ENCODE results near the gene BBS7.

BBS7 gene

DNA sequence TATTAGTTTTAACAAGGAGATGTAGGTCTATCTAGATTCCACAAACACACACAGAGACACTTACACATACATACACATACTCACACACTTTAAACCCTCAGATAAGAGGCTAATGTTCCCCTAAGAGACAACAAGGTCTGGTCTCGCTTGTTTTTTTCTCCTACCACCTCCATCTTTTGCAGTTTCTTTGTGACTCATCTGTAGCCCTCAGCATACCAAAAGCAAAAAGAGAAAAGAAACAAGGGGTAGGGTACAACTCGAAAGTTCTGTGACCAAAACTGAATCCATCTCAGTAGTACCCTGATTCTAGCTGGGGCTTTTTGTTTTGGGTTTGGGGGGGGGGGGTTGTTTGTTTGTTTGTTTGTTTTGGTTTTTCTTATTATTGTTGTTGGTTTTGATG, 81.4 kb downstream of the BBS7 start:
- no peak overlapping the region for H3K9ac ChIP-seq (ENCODE audit: low read depth, low read length, poor library complexity, severe bottlenecking)
- no peak overlapping the region for H2AFZ ChIP-seq (ENCODE audit: low read length)
- H3F3A ChIP-seq (ENCODE audit: low read depth), result no peaks in the 10 kb centered on the region
- no peak overlapping the region for H3K4me3 ChIP-seq (ENCODE audit: low read length, poor library complexity, severe bottlenecking)
- H3K4me1 ChIP-seq (ENCODE audit: insufficient read depth, low read length, poor library complexity, severe bottlenecking), result no peaks in the 10 kb centered on the region
- H3K9me2 ChIP-seq (replicated peaks; ENCODE audit: low read depth, low read length), result no peaks in the 10 kb centered on the region
- no peaks in the 10 kb centered on the region for H4K20me1 ChIP-seq (ENCODE audit: insufficient read depth, low read length, poor library complexity, severe bottlenecking)
- no peak overlapping the region for H3K4me2 ChIP-seq (ENCODE audit: low read depth, low read length, poor library complexity, severe bottlenecking)
- TF ChIP-seq, protein P1, sequence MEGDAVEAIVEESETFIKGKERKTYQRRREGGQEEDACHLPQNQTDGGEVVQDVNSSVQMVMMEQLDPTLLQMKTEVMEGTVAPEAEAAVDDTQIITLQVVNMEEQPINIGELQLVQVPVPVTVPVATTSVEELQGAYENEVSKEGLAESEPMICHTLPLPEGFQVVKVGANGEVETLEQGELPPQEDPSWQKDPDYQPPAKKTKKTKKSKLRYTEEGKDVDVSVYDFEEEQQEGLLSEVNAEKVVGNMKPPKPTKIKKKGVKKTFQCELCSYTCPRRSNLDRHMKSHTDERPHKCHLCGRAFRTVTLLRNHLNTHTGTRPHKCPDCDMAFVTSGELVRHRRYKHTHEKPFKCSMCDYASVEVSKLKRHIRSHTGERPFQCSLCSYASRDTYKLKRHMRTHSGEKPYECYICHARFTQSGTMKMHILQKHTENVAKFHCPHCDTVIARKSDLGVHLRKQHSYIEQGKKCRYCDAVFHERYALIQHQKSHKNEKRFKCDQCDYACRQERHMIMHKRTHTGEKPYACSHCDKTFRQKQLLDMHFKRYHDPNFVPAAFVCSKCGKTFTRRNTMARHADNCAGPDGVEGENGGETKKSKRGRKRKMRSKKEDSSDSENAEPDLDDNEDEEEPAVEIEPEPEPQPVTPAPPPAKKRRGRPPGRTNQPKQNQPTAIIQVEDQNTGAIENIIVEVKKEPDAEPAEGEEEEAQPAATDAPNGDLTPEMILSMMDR (conservative IDR thresholded peaks at IDR 0.05; ENCODE audit: low read length), result no peak
- TF ChIP-seq EZH2phosphoT487 (IDR thresholded peaks at IDR 0.05; ENCODE audit: borderline replicate concordance), result no peak
- H3K27me3 ChIP-seq (ENCODE audit: insufficient read depth, low read length, poor library complexity, severe bottlenecking), result peaks cover 4% of the 10 kb centered on the region
- no peaks in the 10 kb centered on the region for H3K9me3 ChIP-seq (ENCODE audit: insufficient read depth, low read depth, low read length)
- no peaks in the 10 kb centered on the region for H3K79me2 ChIP-seq (ENCODE audit: insufficient read depth, low read length)
- no peaks in the 10 kb centered on the region for H3K36me3 ChIP-seq (ENCODE audit: insufficient read depth, low read length)

DNA sequence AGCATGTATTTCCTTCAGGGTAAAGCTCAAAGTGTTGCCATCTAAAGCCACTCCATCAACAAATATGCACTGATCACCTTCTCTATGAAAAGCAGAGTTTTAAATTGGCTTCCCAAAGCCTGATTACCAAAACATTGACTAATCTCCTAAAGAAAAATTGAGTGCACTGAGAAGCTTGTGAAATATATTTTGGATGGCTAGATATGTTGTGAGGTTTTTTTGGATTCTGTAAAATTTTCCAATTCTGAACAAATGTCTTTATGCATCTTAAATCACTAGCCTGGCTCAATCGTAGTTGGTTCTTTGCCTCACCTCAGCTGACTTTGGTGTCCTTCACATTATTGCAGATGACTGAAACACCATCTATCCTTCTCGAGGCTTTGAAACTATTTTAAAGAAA, 84.1 kb downstream of the BBS7 start:
- Histone ChIP-seq H3K36me3 (ENCODE audit: insufficient read depth, low read length) (no peaks in the 10 kb centered on the region), H3K4me3 (ENCODE audit: low read length, poor library complexity, severe bottlenecking) (no peak overlapping the region), H3K4me2 (ENCODE audit: low read depth, low read length, poor library complexity, severe bottlenecking) (no peak overlapping the region), H3K27me3 (ENCODE audit: insufficient read depth, low read length, poor library complexity, severe bottlenecking) (peaks cover 3% of the 10 kb centered on the region), H3K9me2 (replicated peaks; ENCODE audit: low read depth, low read length) (no peaks in the 10 kb centered on the region), H3K79me2 (ENCODE audit: insufficient read depth, low read length) (no peaks in the 10 kb centered on the region), H3K4me1 (ENCODE audit: insufficient read depth, low read length, poor library complexity, severe bottlenecking) (no peaks in the 10 kb centered on the region), H4K20me1 (ENCODE audit: insufficient read depth, low read length, poor library complexity, severe bottlenecking) (no peaks in the 10 kb centered on the region), H2AFZ (ENCODE audit: low read length) (no peak overlapping the region), H3F3A (ENCODE audit: low read depth) (no peaks in the 10 kb centered on the region), H3K9ac (ENCODE audit: low read depth, low read length, poor library complexity, severe bottlenecking) (no peak overlapping the region), H3K9me3 (ENCODE audit: insufficient read depth, low read depth, low read length) (no peaks in the 10 kb centered on the region)
- TF ChIP-seq, protein P1 (conservative IDR thresholded peaks at IDR 0.05; ENCODE audit: low read length), result no peak
- TF ChIP-seq EZH2phosphoT487 (IDR thresholded peaks at IDR 0.05; ENCODE audit: borderline replicate concordance), result no peak

DNA sequence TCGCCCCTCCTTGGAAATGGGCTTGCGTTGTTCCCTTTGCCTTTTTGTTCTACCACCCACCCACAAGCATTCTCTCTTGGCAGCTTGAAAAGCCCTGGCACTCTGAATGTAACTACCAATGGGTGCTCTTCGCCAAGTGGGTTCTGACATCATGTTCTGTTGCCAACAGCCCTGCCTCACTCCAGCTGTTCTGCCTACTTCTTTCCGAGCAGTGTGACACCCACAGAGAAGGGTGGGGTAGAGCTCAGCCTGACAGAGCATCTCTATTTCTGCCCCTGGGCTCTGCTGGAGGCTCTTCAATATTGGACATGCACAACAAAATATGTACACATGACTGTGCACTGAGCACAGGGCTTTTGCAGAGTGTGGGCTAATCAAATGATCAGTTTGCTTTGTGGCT, 84.8 kb downstream of the BBS7 start:
- H2AFZ ChIP-seq (ENCODE audit: low read length), result no peak overlapping the region
- no peaks in the 10 kb centered on the region for H3K4me1 ChIP-seq (ENCODE audit: insufficient read depth, low read length, poor library complexity, severe bottlenecking)
- no peaks in the 10 kb centered on the region for H3K36me3 ChIP-seq (ENCODE audit: insufficient read depth, low read length)
- H3K27me3 ChIP-seq (ENCODE audit: insufficient read depth, low read length, poor library complexity, severe bottlenecking), result no peaks in the 10 kb centered on the region
- no peaks in the 10 kb centered on the region for H4K20me1 ChIP-seq (ENCODE audit: insufficient read depth, low read length, poor library complexity, severe bottlenecking)
- no peak overlapping the region for H3K4me2 ChIP-seq (ENCODE audit: low read depth, low read length, poor library complexity, severe bottlenecking)
- H3K4me3 ChIP-seq (ENCODE audit: low read length, poor library complexity, severe bottlenecking), result no peak overlapping the region
- H3F3A ChIP-seq (ENCODE audit: low read depth), result no peaks in the 10 kb centered on the region
- H3K9me3 ChIP-seq (ENCODE audit: insufficient read depth, low read depth, low read length), result no peaks in the 10 kb centered on the region
- no peaks in the 10 kb centered on the region for H3K9me2 ChIP-seq (replicated peaks; ENCODE audit: low read depth, low read length)
- H3K9ac ChIP-seq (ENCODE audit: low read depth, low read length, poor library complexity, severe bottlenecking), result no peak overlapping the region
- H3K79me2 ChIP-seq (ENCODE audit: insufficient read depth, low read length), result no peaks in the 10 kb centered on the region
- no peak for TF ChIP-seq EZH2phosphoT487 (IDR thresholded peaks at IDR 0.05; ENCODE audit: borderline replicate concordance)
- TF ChIP-seq, protein P1 (conservative IDR thresholded peaks at IDR 0.05; ENCODE audit: low read length), result no peak

All from Loucy (cell line).